ENCODE results near the gene BHLHE23.
"Not testable (repeated sequence)": the region's sequence is repeated elsewhere in the genome, so short reads cannot be mapped to it uniquely, and the experiment has no call there.

BHLHE23 gene

DNA sequence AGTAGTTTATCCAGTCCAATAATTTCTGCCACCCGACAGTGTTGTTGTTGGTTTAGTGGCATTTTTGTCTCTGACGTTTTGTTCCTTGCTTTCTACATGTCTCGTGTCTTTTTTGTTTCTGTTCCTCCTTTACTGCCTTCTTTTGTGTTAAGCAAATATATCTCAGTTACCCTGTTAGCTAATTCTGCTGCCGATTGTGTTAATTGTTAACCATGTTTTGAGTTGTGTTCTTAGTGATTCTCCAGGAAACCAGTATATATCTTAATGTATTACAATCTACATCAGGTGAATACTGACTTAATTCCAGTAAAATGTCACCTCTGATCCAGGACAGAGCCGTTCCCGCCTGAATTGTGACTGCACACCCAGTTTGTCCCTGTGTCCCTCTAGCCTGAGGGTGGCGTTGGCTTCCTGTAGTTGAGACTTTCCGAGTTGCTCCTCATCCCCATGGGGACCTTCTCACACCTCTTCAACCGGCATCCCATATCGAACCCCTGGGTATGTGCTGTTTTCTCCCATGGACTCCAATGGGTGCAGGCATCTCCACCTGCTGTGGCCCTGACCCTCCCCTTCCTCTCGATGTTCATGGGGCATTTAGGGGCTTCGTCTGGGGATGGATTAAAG lies 35.8 kb upstream of the BHLHE23 start:
- DNase-seq, result no peak

DNA sequence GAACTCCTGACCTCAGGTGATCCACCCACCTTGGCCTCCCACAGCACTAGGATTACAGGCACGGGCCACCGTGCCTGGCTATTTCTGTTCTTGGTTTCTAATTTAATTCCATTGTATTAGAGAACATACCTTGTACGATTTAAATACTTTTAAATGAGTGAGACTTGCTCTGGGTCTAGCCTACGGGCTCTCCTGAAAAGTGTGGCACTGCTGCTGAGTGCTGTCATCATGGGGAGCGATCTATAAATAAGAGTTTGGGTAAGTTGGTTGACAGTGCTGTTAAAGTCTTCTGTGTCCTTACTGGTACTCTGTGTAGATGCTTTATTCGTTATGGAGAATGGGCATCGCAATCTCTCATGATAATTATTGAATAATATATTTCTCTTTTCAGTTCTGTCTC lies 35.0 kb upstream of the BHLHE23 start:
- no peak for DNase-seq

- no peak for DNase-seq
These were observed 31.0 kb upstream of the BHLHE23 start for GRCh38 chr20:63037669-63038268.

DNA sequence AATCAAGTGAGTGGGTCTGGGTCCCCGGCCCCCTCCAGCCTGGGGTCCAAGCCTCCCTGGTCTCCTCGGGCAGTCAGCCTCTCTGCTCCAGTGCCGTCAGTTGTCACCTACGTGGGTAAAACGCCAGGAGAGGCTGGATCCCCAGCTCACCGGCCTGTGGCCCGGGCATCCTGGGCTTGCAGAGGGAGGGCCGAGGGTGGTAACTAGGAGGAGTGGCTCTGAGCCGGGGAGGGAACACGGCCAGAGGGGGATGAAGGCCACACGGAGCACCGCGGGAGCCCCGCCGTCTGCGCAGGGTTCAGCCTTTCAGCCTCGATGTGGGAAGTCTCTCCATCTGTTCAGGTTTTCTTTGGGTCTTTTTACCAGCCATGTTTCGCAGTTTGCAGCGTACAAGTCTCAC lies 29.5 kb upstream of the BHLHE23 start:
- DNase-seq, result no peak

- DNase-seq, result no peak
These were observed 28.9 kb upstream of the BHLHE23 start for GRCh38 chr20:63035603-63036185.

GRCh38 chr20:63034710-63035602 lies 28.2 kb upstream of the BHLHE23 start:
- not testable (repeated sequence) for DNase-seq

GRCh38 chr20:63033794-63034709 lies 27.3 kb upstream of the BHLHE23 start:
- no peak for DNase-seq

DNA sequence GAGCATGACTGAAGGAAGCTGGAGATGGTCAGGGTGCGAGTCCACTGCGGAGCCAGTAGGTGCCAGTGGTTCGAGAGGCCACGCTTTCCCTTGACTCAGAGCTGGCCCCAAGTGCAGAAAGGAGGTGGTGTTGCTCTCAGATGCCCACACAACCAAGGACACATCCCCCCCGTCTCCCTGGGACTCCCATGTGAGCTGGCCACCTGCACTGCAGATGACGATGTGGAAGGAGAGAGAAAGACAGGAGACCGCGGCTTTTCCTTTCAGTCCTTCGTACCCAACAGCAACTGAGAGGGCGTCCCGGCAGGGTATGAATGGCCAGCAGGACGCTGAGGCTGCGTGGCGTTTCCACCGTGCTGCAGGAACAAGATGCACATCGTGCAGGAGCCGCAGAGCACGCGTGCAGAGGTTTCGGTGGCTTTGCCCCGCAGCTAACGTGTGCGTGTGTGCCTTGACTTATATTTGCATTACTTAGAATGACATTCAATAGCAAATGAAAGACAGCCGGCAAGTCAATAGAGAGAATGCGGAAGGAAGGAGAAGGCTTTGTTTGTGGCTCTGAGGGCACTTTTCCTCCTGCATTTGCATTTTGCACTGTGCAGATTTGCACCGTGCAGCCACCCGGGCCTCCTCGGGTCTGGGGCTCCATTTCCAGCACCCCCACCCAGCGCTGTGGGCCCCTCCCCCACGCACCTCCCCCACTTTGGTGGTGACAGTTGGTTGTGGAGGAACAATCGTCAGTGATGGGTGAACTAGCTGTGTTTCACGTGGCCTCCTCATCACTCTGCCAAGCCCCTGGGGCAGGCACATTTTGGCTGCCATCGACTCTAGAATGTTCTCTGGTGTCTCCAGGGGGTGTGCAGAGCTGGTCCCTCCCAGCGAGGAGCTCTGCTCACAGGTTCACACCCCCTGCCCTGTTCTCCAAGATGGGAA lies 26.4 kb upstream of the BHLHE23 start:
- DNase-seq, result no peak

DNA sequence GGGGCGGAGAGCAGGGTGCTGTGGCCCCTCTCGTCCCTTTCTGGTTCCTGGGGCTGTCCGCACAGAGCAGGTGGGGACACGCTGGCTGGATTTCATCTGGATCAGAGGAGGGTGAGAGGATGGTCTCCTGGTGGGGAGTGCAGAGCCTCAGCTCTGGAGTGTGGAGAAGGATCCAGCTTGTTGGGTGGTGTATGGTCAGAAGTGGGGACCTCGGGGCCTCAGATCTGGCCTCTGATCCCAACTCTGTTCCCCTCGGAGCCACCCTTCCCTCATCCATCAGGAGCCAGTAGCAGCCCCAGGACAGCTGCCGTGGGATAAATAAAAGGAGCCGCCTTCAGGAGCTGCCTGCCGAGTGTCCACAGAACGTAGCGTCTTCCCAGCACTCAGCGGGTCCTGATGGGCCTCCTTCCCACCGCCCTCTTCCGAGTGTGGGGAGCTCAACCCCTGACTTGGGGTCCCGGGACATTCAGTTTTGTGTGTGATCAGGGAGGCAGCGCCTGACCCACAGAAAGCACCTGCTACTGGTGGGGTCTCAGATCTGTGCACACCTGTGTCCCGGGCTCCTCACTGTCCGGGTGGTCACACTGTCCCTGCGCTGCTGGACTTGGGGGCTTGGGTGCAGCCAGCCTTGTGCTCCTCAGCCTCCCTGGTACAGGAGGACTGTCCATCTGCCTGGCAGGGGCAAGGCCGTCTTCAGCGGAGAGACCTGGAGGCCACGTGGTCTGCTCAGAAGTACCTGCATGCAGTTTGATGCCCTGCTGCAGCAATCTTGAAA lies 25.4 kb upstream of the BHLHE23 start:
- no peak for DNase-seq

DNA sequence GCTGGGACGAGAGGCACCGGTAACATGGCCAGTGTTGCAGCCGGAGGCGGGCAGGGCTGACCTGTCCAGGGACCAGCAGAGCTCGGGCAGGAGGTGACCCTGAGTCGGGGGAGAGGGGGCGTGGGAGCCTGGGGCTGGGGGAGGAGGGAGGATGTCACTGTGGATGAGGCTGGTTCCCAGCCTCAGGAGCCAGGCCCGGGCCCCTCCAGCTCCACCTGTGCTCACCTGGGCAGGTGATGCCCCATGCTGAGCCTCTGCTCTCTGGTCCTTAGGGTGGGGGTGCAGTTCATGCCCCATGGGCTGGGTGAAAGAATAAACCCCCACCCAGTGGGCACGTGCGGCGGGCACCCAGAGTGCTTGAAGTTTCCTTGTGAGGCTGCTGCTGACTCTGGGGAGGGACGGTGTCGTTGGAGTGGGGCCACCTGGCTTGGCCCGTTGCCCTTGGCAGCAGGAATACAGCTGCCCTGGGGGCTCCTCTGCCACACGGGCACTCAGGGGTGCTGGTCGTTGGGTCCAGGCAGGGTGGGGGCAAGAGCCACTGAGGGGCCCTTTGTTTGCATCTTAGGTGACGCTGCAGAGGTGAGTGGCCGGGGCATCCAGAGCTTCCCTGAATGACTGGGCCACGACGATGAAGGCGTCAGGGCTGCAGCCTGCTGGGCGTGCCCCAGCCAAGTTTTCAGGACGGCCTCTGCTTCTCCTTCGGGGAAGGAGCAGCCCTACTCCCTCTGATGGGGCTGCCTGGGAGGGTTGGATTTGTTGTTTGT lies 24.7 kb upstream of the BHLHE23 start:
- DNase-seq, result no peak

GRCh38 chr20:63029358-63030121 lies 22.8 kb upstream of the BHLHE23 start:
- no peak for DNase-seq

GRCh38 chr20:63028461-63028921 lies 21.7 kb upstream of the BHLHE23 start:
- DNase-seq, result no peak

DNA sequence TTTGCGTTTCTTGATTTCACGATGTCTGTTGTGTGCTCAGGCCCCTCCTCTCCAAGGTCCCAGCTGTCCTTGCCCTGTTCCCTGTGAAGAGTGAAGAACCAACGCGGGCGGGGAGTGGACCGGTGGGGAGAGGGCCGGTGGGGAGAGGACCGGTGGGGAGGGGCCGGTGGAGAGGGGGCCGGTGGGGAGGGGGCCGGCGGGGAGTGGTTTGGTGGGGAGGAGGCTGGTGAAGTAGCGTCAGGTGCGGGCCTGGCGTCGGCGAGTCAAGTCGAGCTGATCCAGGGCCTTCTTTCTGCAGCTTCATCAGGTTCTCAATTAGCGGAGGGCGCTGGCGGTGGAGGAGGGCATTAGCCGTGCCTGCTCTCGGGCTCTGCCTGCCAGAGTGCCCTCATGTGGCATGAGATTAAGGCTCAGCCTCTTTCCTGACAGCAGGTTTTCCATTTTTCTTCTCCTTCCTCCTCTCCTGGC lies 21.2 kb upstream of the BHLHE23 start:
- DNase-seq, result peak; percentile 50

GRCh38 chr20:63027221-63027921 lies 20.6 kb upstream of the BHLHE23 start:
- no peak for DNase-seq

GRCh38 chr20:63026582-63027165 lies 19.9 kb upstream of the BHLHE23 start:
- no peak for DNase-seq

GRCh38 chr20:63025534-63026331 lies 19.0 kb upstream of the BHLHE23 start:
- DNase-seq, result no peak
